ENCODE data around the gene DPPA4. TPM values are rescaled to one million over a fixed set of nuclear protein-coding genes. Genes with fewer than 3 reads are reported as not detected.

DPPA4 gene, protein sequence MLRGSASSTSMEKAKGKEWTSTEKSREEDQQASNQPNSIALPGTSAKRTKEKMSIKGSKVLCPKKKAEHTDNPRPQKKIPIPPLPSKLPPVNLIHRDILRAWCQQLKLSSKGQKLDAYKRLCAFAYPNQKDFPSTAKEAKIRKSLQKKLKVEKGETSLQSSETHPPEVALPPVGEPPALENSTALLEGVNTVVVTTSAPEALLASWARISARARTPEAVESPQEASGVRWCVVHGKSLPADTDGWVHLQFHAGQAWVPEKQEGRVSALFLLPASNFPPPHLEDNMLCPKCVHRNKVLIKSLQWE
- total RNA-seq (2022; extraction: Qiagen RNA extraction; ENCODE audit: low read depth): not detected in 5 replicates

DNA sequence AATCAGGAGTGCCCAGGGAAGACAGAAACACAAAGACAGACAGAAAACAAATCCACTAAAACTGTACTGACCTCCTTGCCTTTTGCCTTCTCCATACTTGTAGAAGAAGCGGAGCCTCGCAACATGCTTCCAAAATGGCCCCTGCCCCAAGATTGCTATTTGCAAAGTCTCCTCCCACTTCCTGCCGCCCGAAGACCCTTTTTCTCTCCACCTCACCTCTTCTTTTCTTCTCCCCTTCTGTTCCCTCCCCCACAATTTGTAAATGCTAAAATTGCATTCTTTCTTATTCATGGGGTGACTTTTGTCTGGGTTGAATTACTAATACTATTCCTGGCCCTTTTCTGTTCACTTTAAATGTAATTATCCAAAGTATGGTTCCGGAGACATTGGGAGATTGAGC, at the start of gene DPPA4:
Gene DPPA4 (minus strand): TSS at position 154 of the 400 bp plus-strand sequence. CDS start 29 bp downstream, at position 125.

DNA sequence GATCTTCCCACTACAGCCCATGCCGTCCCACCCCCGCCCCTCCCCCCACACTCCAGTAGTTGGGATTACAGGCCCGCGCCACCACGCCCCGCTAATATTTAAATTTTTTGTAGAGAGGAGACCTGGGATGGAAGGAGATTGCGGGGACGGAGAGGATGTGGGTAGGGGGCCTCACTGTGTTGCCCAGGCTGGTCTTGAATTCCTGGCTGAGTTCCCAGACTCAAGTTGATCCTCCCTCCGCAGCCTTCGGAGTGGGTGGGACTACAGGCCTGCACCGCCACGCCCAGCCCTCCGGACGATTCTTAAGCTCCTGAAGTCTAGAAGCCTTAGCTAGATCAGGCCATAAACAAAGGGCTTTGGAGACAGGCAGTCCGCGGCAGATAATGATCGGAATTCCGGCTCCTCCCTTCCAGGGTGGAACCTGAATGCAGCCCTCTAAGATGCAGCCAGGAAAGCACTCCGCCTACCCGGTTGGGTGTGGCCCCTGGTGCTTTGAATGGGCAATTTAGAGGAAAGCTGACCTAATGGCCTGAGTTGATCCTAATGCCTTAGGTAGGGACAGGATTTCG, 21.1 kb downstream of the DPPA4 start, which contains the start of gene DPPA2:
Gene DPPA2 (minus strand): TSS at position 356 of the 569 bp plus-strand sequence. CDS start 1,975 bp downstream, outside the sequence.

Other genes with a start within 250 kb of the DPPA4 start
- not detected in 5 replicates for gene MORC1, start 219.4 kb downstream of the DPPA4 start, total RNA-seq (2022; extraction: Qiagen RNA extraction; ENCODE audit: low read depth)
- not detected in 5 replicates for gene C3orf85, start 200.8 kb downstream of the DPPA4 start, total RNA-seq (2022; extraction: Qiagen RNA extraction; ENCODE audit: low read depth)
- not detected in 5 replicates for gene DPPA2, start 21.0 kb downstream of the DPPA4 start, total RNA-seq (2022; extraction: Qiagen RNA extraction; ENCODE audit: low read depth)

Measured in A549 treated with RU486 at 1 μM for 4 hours (cell line).